Activated CD8-positive, alpha-beta memory T cell treated with anti-CD3 and anti-CD28 coated beads, Interleukin-2, amount 10 ng/mL, durations not matched to agents 7 days and 5 days (primary cell): Measurements from ENCODE around the gene LDLRAD4. TPM values are rescaled to one million over a fixed set of nuclear protein-coding genes. Genes with fewer than 3 reads are reported as not detected.

Source experiments
- ATAC-seq: fragments of 150-1000 bp; cut with Tn5 transposase; one replicate; pipeline ENCODE4 v1.10.0; 2021; ENCODE audit warnings: moderate library complexity
- CTCF ChIA-PET: fragments of 350-600 bp; sonication (Branson Sonifier 250); formaldehyde crosslinking; loops from one replicate; lab custom pipeline; 2021; ENCODE audit warnings: antibody characterized with exemption; lab: Charles Lee
- DNase-seq: peaks from one replicate; pipeline ENCODE4 v3.0.0-alpha.2; 2020
- H3K27ac Mint-ChIP-seq: one replicate; pipeline ENCODE4 v1.8.0; 2021; ENCODE audit warnings: mild to moderate bottlenecking, mixed read lengths
- H3K27me3 Mint-ChIP-seq: one replicate; pipeline ENCODE4 v1.8.0; 2021; ENCODE audit warnings: mixed read lengths
- H3K36me3 Mint-ChIP-seq: one replicate; pipeline ENCODE4 v1.8.0; 2021; ENCODE audit warnings: mild to moderate bottlenecking, mixed read lengths
- H3K4me1 Mint-ChIP-seq: one replicate; pipeline ENCODE4 v1.8.0; 2021; ENCODE audit warnings: mixed read lengths
- H3K4me3 Mint-ChIP-seq: one replicate; pipeline ENCODE4 v1.8.0; 2021; ENCODE audit warnings: mild to moderate bottlenecking, moderate library complexity, mixed read lengths
- H3K9me3 Mint-ChIP-seq: one replicate; pipeline ENCODE4 v1.8.0; 2022; ENCODE audit warnings: low read depth, mixed read lengths
- total RNA-seq, 2 experiments: library from RNA; stranded (reverse); gene quantifications; one replicate each; pipeline ENCODE4 v1.2.3, GENCODE V29; 2021

The LDLRAD4 gene
- total RNA-seq, 2 experiments from 2014 or later = 33.9 to 44.5 TPM

- CTCF ChIA-PET = interaction anchor here (1.6 kb wide), 1 partner anchor 28 kb away, joined by 6 read pairs; no protein-coding TSS in a partner anchor
- H3K27me3 Mint-ChIP-seq = no peaks in the 10 kb centered on the region
- peaks cover 80% of the 10 kb centered on the region for H3K4me1 Mint-ChIP-seq
- H3K9me3 Mint-ChIP-seq = no peaks in the 10 kb centered on the region
- H3K36me3 Mint-ChIP-seq = peaks cover 16% of the 10 kb centered on the region
- no peak for ATAC-seq
- no peak for DNase-seq
- no peak overlapping the region for H3K27ac Mint-ChIP-seq
- H3K4me3 Mint-ChIP-seq = no peak overlapping the region
These were observed 366.3 kb downstream of the LDLRAD4 start for GRCh38 chr18:13584825-13585224.

DNA sequence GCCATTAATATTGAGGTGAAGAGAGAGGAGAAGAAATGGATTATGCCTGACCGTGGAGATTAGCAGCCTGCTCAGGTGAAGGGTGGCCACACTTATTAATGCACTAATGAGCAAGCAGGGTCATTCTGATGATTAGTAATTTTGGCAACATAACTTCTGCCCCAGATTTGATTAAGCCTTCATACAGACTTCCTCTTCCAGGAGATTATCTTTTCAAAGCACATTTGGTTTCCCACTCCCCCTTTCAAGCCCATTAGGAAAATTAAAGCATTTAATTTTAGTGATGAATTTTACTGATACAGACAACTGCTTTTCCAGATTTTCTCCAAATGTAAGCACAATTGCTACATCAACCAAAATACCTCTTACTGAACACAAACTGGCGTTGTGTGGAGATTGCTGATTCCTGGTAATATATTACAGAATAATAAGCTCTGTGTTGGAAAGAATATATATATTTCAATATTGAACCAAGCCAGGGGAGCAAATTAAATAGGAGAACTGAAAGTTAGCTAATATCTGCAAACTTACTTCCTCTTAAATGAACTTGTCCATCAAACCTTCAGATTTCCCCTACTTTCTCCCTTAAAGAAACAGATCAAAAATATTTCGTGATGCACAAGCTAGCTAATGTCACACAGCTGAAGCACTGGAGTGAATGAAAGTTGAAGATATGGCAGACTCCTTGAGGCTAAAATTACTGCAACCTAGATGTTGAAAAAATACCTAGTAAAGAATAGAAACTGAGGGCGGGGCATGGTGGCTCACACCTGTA, 367.0 kb downstream of the LDLRAD4 start:
- CTCF ChIA-PET = interaction anchor here (0.9 to 2.2 kb wide), 6 partner anchors 8 to 44 kb away, joined by 3 to 7 read pairs (median 4); no protein-coding TSS in a partner anchor
- H3K36me3 Mint-ChIP-seq = peaks cover 21% of the 10 kb centered on the region
- H3K4me1 Mint-ChIP-seq = peaks cover 80% of the 10 kb centered on the region
- no peak overlapping the region for H3K4me3 Mint-ChIP-seq
- H3K27ac Mint-ChIP-seq = peak overlapping the region; percentile 70
- H3K9me3 Mint-ChIP-seq = no peaks in the 10 kb centered on the region
- no peaks in the 10 kb centered on the region for H3K27me3 Mint-ChIP-seq
- ATAC-seq (no peak), DNase-seq (no peak)

DNA sequence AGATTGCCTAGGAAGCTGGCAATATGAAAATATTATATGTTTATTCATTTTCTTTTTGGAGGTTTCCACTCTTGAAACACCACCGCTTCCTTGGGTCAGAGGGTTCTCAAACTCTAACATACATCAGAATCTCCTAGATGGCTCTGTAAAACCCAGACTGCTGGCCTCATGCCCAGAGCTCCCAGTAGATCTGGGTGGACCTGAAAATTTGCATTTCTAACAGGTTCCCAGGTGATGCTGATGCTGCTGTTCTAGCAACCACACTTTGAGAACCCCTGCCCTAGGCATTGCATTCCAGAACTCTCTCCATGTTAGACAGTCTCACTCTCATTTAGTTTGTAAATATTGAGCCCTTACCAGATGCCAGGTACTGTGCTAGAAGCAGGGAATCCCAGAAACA, 368.4 kb downstream of the LDLRAD4 start:
- DNase-seq (no peak), ATAC-seq (no peak)
- Mint-ChIP-seq H3K9me3 (no peaks in the 10 kb centered on the region), H3K36me3 (peaks cover 23% of the 10 kb centered on the region), H3K27ac (peak overlapping the region; percentile 93), H3K27me3 (no peaks in the 10 kb centered on the region), H3K4me1 (peaks cover 80% of the 10 kb centered on the region), H3K4me3 (peak overlapping the region; percentile 13)
- CTCF ChIA-PET = interaction anchor here (0.8 to 2.2 kb wide), 5 partner anchors 10 to 26 kb away, joined by 3 to 7 read pairs (median 5); no protein-coding TSS in a partner anchor

- Mint-ChIP-seq H3K27me3 (no peaks in the 10 kb centered on the region), H3K27ac (peak overlapping the region; percentile 93), H3K4me3 (peak overlapping the region; percentile 59), H3K9me3 (no peaks in the 10 kb centered on the region), H3K4me1 (peaks cover 82% of the 10 kb centered on the region), H3K36me3 (peaks cover 24% of the 10 kb centered on the region)
- CTCF ChIA-PET = interaction anchor here (0.9 to 2.2 kb wide), 7 partner anchors 10 to 24 kb away, joined by 3 to 7 read pairs (median 5); no protein-coding TSS in a partner anchor
- no peak for DNase-seq
- no peak for ATAC-seq
These were observed 368.9 kb downstream of the LDLRAD4 start for GRCh38 chr18:13587477-13587876.

GRCh38 chr18:13587937-13588336, 369.4 kb downstream of the LDLRAD4 start:
- DNase-seq = no peak
- Mint-ChIP-seq H3K4me1 (peaks cover 82% of the 10 kb centered on the region), H3K9me3 (no peaks in the 10 kb centered on the region), H3K27ac (peak overlapping the region; percentile 93), H3K27me3 (no peaks in the 10 kb centered on the region), H3K36me3 (peaks cover 24% of the 10 kb centered on the region), H3K4me3 (peak overlapping the region; percentile 59)
- CTCF ChIA-PET = interaction anchor here (0.7 to 2.2 kb wide), 7 partner anchors 10 to 26 kb away, joined by 3 to 7 read pairs (median 5); no protein-coding TSS in a partner anchor
- ATAC-seq = peak; percentile 25

GRCh38 chr18:13589316-13589715, 370.8 kb downstream of the LDLRAD4 start:
- Mint-ChIP-seq H3K9me3 (no peaks in the 10 kb centered on the region), H3K27ac (peak overlapping the region; percentile 22), H3K27me3 (no peaks in the 10 kb centered on the region), H3K4me3 (no peak overlapping the region), H3K4me1 (peaks cover 77% of the 10 kb centered on the region), H3K36me3 (peaks cover 35% of the 10 kb centered on the region)
- DNase-seq (no peak), ATAC-seq (no peak)
- CTCF ChIA-PET = no interaction called here

GRCh38 chr18:13589943-13590342, 371.4 kb downstream of the LDLRAD4 start:
- no peaks in the 10 kb centered on the region for H3K27me3 Mint-ChIP-seq
- H3K4me3 Mint-ChIP-seq = no peak overlapping the region
- H3K9me3 Mint-ChIP-seq = peaks cover 1% of the 10 kb centered on the region
- H3K4me1 Mint-ChIP-seq = peaks cover 72% of the 10 kb centered on the region
- H3K36me3 Mint-ChIP-seq = peaks cover 39% of the 10 kb centered on the region
- H3K27ac Mint-ChIP-seq = peak overlapping the region; percentile 22
- DNase-seq (no peak), ATAC-seq (no peak)
- CTCF ChIA-PET = no interaction called here

GRCh38 chr18:13592246-13592645, 373.7 kb downstream of the LDLRAD4 start:
- no peak overlapping the region for H3K4me3 Mint-ChIP-seq
- CTCF ChIA-PET = no interaction called here
- H3K36me3 Mint-ChIP-seq = peaks cover 56% of the 10 kb centered on the region
- DNase-seq (no peak), ATAC-seq (no peak)
- peak overlapping the region; percentile 6 for H3K27ac Mint-ChIP-seq
- H3K27me3 Mint-ChIP-seq = no peaks in the 10 kb centered on the region
- H3K4me1 Mint-ChIP-seq = peaks cover 50% of the 10 kb centered on the region
- H3K9me3 Mint-ChIP-seq = peaks cover 20% of the 10 kb centered on the region

GRCh38 chr18:13594551-13594950, 376.0 kb downstream of the LDLRAD4 start:
- ATAC-seq = no peak
- CTCF ChIA-PET = interaction anchor here (1.5 to 1.8 kb wide), 2 partner anchors 12 to 14 kb away, joined by 4 to 9 read pairs; no protein-coding TSS in a partner anchor
- Mint-ChIP-seq H3K36me3 (peaks cover 65% of the 10 kb centered on the region), H3K9me3 (peaks cover 31% of the 10 kb centered on the region), H3K4me3 (no peak overlapping the region), H3K4me1 (peaks cover 34% of the 10 kb centered on the region), H3K27ac (no peak overlapping the region), H3K27me3 (no peaks in the 10 kb centered on the region)
- no peak for DNase-seq

DNA sequence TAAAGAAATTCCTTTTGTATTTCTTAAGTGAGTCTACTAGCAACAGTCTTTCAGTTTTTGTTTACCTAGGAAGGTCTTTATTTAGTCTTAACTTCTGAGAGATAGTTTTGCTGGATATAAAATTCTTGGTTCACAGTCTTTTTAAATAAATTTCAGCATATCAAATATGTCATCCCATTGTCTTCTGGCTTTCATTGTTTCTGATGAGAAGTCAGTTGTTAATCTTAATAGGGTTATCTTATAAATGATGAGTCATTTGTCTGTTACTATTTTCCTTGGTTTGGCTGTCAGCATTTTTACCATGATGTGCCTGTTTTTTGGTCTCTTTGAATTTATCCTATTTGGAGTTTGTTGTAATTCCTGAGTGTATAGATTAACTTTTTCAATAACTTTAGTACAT, 378.5 kb downstream of the LDLRAD4 start:
- ATAC-seq = no peak
- peaks cover 16% of the 10 kb centered on the region for H3K4me1 Mint-ChIP-seq
- H3K36me3 Mint-ChIP-seq = peaks cover 71% of the 10 kb centered on the region
- DNase-seq = no peak
- H3K27me3 Mint-ChIP-seq = no peaks in the 10 kb centered on the region
- peaks cover 31% of the 10 kb centered on the region for H3K9me3 Mint-ChIP-seq
- H3K27ac Mint-ChIP-seq = no peak overlapping the region
- CTCF ChIA-PET = interaction anchor here (1.2 to 1.5 kb wide), 2 partner anchors 9 to 15 kb away, joined by 4 read pairs; no protein-coding TSS in a partner anchor
- no peak overlapping the region for H3K4me3 Mint-ChIP-seq

GRCh38 chr18:13598591-13598990, 380.0 kb downstream of the LDLRAD4 start:
- Mint-ChIP-seq H3K4me3 (no peak overlapping the region), H3K4me1 (peaks cover 16% of the 10 kb centered on the region), H3K36me3 (peaks cover 66% of the 10 kb centered on the region), H3K27ac (no peak overlapping the region), H3K27me3 (no peaks in the 10 kb centered on the region), H3K9me3 (peaks cover 31% of the 10 kb centered on the region)
- CTCF ChIA-PET = interaction anchor here (0.7 to 1.8 kb wide), 3 partner anchors 12 to 19 kb away, joined by 3 to 7 read pairs (median 3); no protein-coding TSS in a partner anchor
- DNase-seq (no peak), ATAC-seq (no peak)

DNA sequence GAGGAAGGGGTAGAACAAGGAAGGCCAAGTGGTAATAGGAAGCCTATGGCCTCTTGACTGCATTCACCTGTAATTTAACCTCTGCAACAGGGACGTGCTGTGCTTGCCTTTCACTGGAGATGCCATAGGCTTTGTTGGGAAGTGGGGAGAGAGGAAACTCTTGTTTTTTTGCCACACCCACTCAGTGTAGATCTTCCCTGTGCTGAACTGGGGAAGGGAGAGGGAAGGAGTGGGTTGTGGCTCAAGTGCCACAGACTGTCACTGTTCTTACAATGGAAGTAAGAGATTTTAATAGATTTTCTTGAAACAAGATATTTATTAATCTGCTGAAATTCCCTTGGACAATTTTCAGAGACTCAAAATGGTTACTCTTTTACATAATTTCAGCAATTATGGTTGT, 380.5 kb downstream of the LDLRAD4 start:
- H3K9me3 Mint-ChIP-seq = peaks cover 31% of the 10 kb centered on the region
- CTCF ChIA-PET = interaction anchor here (1.1 to 1.8 kb wide), 2 partner anchors 12 to 20 kb away, joined by 3 to 7 read pairs; no protein-coding TSS in a partner anchor
- H3K4me3 Mint-ChIP-seq = no peak overlapping the region
- H3K27me3 Mint-ChIP-seq = no peaks in the 10 kb centered on the region
- H3K36me3 Mint-ChIP-seq = peaks cover 61% of the 10 kb centered on the region
- DNase-seq (no peak), ATAC-seq (no peak)
- H3K4me1 Mint-ChIP-seq = peaks cover 16% of the 10 kb centered on the region
- no peak overlapping the region for H3K27ac Mint-ChIP-seq

DNA sequence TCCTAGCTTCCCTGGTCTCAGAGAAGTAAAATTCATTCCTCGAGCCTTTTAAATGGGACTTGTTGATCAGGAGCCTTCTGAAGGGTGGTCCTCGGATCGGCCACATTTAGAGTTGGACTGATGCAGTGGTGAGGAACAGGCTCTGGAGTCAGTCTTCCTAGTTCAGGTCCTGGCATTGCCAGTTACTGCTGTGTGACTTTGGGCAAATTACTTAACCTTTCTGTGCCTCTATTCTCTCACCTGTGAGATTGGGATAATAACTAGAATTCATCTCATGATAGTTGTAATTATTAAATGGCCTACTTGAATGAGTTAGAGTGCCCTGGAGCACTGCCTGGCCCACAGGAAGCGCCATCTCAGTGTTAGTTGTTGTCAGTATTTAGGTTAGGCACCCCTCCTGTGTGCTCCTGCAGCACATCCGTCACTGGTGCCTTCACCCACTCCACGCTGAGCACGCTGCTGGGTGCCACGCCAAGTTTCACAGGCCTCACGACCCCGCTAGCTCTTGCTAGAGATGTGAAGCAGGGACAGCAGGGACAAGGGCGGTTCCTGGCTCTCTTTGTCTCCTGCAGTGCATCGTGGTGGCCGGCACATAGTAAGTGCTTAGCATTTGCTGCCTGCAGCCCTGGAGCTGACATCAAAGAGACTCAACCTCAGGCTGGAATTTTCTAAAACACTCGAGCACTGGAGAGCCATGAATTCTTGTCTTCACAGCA, 384.9 kb downstream of the LDLRAD4 start:
- Mint-ChIP-seq H3K27ac (no peak overlapping the region), H3K27me3 (no peaks in the 10 kb centered on the region), H3K36me3 (peaks cover 26% of the 10 kb centered on the region), H3K9me3 (peaks cover 3% of the 10 kb centered on the region), H3K4me1 (peaks cover 44% of the 10 kb centered on the region), H3K4me3 (no peak overlapping the region)
- peak; percentile 33 for DNase-seq
- no peak for ATAC-seq
- CTCF ChIA-PET = interaction anchor here (1.1 kb wide), 1 partner anchor 9 kb away, joined by 3 read pairs; no protein-coding TSS in a partner anchor
